GM19467 (cell line): Measurements from ENCODE around the gene RHOF.

ENCODE experiments used
- ATAC-seq: cut with Tn5 transposase; IDR thresholded peaks from one replicate; pipeline ENCODE4 v1.9.1; 2021; ENCODE audit warnings: mild to moderate bottlenecking, moderate library complexity; ENCODE audit not compliant: unreplicated experiment

Gene RHOF

GRCh38 chr12:121805171-121806008, 11.9 kb upstream of the RHOF start:
- no peak for ATAC-seq

GRCh38 chr12:121804417-121805111, 11.1 kb upstream of the RHOF start:
- no peak for ATAC-seq

- ATAC-seq = no peak
Measured at GRCh38 chr12:121803861-121804416, 10.5 kb upstream of the RHOF start, which contains the start of gene SETD1B. TSS of gene SETD1B (plus strand) at chr12:121804009. CDS start at chr12:121804738, 729 bp downstream.

- peak; percentile 36 for ATAC-seq
Measured at GRCh38 chr12:121802843-121803698, 9.6 kb upstream of the RHOF start.

DNA sequence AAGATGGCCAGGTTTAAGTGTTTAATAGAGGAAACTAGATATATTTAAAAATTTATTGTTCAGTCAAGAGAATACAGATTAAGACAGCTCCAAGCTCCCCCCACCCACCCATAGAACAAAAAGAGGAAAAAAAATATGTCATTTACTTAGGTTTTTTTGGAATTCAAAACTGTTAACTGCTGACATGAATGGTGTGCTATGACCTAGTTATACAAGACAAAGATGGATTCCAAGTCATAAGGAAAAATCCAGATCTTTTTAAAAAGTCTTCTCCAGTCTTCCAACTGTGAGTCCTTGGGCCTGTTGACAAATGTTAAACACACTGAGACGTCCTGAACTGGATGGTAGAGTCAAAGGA, 9.0 kb upstream of the RHOF start:
- no peak for ATAC-seq

GRCh38 chr12:121801595-121802484, 8.4 kb upstream of the RHOF start:
- no peak for ATAC-seq

GRCh38 chr12:121800694-121801594, 7.5 kb upstream of the RHOF start:
- ATAC-seq = no peak

DNA sequence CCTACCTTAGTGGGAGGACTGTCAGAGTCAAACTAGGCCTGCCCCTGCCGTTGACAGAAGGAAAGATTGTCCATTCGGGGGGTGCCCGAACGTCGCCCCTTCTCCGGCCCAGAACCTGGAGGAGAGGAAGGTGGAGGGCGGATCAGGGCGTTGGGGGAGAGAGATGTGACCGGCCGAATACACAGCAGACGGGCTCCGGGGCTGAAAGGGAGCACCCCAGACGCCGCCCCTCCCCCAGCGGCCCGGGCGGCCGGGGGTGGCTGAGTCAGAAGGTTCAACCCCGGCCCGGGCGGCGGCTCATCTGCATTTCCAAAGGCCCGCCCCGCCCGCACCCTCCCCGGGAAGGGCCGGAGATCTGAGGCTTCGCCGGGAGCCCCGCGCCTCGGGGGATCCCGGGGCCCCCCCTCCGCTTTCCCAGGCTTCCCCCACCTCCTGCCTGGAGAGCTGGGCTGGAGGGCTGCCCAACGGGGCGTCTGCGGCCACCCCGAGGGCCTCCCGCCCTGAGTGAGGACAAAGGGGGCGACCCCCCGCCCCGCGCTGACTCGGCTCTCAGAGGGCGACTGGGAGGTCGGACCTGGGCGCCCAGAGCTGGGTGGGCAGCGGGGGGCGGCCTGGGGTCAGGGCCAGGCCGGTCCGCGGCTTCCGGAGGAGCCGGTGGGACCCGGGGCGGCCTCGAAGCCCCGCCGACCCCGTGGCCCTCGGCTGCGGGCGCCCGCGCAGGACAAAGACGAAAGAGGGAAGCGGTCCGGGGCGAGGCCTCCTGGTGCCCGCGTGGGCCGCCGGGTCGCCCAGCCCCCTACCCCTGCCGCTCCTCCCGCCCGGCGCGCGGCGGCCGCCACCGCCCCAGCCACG, 6.6 kb upstream of the RHOF start:
- ATAC-seq = no peak

GRCh38 chr12:121799156-121799841, 5.8 kb upstream of the RHOF start:
- no peak for ATAC-seq

- no peak for ATAC-seq
Measured at GRCh38 chr12:121798787-121799155, 5.3 kb upstream of the RHOF start.

DNA sequence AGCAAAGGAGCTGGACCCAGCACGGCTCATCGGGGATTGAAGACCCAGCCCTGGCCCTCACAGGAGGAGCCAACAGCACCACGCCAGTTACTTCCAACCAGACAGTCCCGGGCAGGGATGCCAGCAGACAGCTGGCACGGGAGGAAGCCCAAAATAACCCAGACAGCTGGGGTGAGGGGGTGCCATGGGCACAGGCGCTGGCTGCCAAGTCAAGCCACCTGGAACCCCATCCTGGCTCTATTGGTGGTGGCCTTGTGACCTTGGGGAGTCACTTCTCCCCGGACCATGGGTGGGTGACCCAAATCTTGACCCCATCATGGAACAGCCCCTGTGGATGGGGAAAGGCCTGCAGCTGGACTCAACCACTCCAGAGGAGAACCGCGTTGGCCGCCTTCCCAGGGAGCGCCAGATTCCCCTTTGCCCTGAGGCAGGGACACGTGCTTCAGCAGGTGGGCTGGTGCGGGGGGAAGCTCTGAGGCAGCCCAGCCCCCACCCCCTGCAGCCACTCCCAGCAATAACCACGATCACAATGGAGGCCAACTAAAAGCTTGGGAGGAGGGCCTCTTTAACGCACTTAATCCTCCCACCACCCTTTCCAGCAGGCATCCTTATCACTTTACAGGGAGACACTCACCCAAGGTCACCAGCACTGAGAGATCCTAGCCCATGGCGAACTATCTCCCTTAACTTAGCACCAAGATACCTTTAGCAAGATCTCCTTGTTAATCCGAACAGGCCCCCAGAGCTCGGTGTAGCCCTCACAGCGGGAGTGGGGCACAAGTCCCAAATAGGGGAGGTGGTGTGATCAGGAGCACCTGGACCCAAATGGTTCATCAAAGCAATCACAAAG, 4.7 kb upstream of the RHOF start:
- no peak for ATAC-seq

GRCh38 chr12:121796855-121797751, 3.6 kb upstream of the RHOF start:
- no peak for ATAC-seq

DNA sequence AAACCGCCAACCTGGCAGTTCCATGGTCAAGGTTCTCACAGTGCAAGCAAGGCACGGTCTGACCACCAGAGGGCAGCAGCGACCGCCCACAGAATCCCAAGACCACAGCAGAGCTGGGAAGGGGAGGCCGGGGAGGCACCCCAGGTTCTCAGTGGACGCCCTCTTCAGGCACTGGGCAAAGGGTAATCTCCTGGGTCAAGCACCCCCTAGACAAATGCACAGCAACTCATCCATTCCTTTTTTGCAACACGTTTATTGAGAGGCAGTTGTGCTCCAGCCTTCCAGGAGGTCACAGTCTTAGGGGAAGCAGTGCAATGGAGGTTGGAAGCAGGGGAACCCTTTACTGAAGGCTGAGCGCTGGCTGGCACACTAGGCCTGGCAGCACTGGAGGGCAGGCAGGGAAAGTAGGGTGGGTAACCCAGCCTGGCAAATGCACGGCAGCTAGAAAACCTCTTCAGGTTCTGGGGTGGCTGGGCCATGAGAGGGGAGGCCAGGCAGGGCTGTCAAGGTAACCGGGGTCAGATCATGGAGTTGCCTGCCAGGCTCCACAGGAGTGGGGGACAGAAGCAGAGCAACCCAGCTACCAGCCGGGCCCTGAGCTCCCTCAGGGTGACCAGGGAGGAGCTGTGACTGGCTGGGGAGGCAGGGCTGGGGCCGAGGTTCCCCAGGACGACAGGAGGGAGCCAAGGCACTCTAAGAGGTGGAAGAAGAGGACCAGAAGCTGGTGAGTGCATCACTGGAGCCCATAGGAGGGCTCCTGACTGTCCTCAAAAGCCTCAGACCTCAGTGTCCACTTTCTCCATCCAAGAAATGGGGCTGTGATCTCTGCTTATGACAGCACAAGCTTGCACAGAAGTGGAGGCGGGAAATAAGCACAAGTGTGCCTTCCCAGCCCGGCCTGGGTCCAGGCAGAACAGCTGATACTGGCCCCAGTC, 1.8 kb upstream of the RHOF start:
- peak; percentile 22 for ATAC-seq

DNA sequence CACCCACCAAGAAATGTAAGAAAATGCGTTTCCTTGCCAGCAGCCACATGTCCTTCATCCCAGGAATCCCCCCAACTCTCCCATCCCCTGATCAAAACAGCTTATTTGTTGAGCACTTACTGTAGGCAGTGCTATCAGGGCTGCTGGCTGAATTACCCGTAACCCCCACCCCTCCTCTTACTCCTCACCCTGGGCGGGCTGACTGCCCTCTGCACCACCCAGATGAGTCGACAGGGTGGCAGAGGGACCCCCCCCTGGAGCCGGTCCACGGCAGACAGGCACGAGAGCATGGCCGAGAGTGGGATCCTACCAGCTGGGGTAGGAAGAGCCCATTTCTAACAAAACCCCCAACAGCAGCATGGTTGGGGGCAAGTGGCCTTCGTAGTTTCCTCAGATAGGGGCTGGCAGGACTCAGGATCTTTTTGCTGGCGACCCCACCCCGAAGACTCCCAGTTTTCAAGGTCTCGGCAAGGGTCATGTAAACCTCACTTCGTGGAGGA, 1.1 kb upstream of the RHOF start:
- no peak for ATAC-seq
